Esophagus squamous epithelium (tissue), 5 donors: Measurements from ENCODE around the gene ZNF132. TPM values are rescaled to one million over a fixed set of nuclear protein-coding genes. Genes with fewer than 3 reads are reported as not detected.

Experiments used
- DNase-seq: peaks from one replicate; lab custom pipeline; 2025; lab: John Stamatoyannopoulos, UW
- H3K27ac ChIP-seq, 4 donors: fragments of 200-600 bp; sonication (generic); one replicate each; pipeline ENCODE4 v1.5.1; 2016 to 2019; ENCODE audit warnings: mild to moderate bottlenecking in 1 of 4
- H3K27me3 ChIP-seq, 4 donors: fragments of 200-600 bp; sonication (generic); 1 replicate in 3 of 4; 2 replicates in 1 of 4; pipeline versions ENCODE4 v1.5.1 to v1.6.0; 2017 to 2021; ENCODE audit warnings: antibody characterized with exemption in 1 of 4
- H3K36me3 ChIP-seq, 3 donors: fragments of 200-600 bp; sonication (generic); one replicate each; pipeline ENCODE4 v1.5.1; 2016 to 2019
- H3K4me1 ChIP-seq, 3 donors: fragments of 200-600 bp; sonication (generic); one replicate each; pipeline ENCODE4 v1.5.1; 2017 to 2019
- H3K4me3 ChIP-seq, 4 donors: fragments of 200-600 bp; sonication (generic); 1 replicate in 3 of 4; 2 replicates in 1 of 4; pipeline ENCODE4 v1.5.1; 2016 to 2019; ENCODE audit warnings: mild to moderate bottlenecking in 2 of 4, moderate library complexity in 1 of 4
- H3K9me3 ChIP-seq, 3 donors: fragments of 200-600 bp; sonication (generic); one replicate each; pipeline ENCODE4 v1.5.1; 2016 to 2019
- POLR2A ChIP-seq, 4 donors: fragments of 450-650 bp; IDR thresholded peaks; one replicate each; pipeline ENCODE4 v1.6.1; 2017; ENCODE audit warnings: antibody characterized with exemption in 4 of 4, mild to moderate bottlenecking in 4 of 4, moderate library complexity in 3 of 4
- WGBS, 2 donors: methylation state at CpG; one replicate each; pipeline ENCODE4 v1.1.5; 2018; 5-methylcytosine and 5-hydroxymethylcytosine counted together
- intact Hi-C: fragments of 100-400 bp; cut with DNase I; formaldehyde crosslinking; loops from one replicate; pipeline ENCODE4 v1.15.0; 2022
- total RNA-seq, 4 donors: library from RNA; depleted of rRNA; stranded (reverse); fragments of >200 nt; gene quantifications; one replicate each; pipeline ENCODE4 v1.1.0, GENCODE V29; 2016
- TF ChIP-seq, protein P1 (sequence below), 6 experiments: fragments of 450-650 bp in 4 of 6; fragments of 200-600 bp in 2 of 6; sonication (generic) in 2 of 6; IDR thresholded peaks; one replicate each; pipeline ENCODE4 v1.5.1; 2016 to 2019; ENCODE audit warnings: antibody characterized with exemption in 6 of 6, mild to moderate bottlenecking in 4 of 6, moderate library complexity in 4 of 6
- donor health status: DM: yes; HTN: yes; CAD: no.

Gene ZNF132
- total RNA-seq, 4 donors from 2014 or later: 2.0 to 5.3 (median 2.4) TPM

DNA sequence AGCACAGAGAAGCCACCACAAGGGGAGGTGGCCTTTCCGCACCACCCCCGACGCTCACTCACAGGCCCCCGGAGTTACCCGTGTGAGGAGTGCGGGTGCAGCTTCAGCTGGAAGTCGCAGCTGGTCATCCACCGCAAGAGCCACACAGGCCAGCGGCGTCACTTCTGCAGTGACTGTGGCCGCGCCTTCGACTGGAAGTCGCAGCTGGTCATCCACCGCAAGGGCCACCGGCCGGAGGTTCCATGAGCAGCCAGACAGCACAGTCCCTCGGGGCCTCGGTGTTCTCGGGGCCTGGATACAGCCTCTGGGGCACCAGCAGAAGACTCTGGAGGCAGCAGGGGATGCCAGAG lies 40.5 kb upstream of the ZNF132 start:
- no peak overlapping the region for H3K27ac ChIP-seq
- intact Hi-C loops: no loop called here
- no peak overlapping the region for H3K4me3 ChIP-seq
- TF ChIP-seq POLR2A (IDR thresholded peaks at IDR 0.05): no peak
- TF ChIP-seq, protein P1, sequence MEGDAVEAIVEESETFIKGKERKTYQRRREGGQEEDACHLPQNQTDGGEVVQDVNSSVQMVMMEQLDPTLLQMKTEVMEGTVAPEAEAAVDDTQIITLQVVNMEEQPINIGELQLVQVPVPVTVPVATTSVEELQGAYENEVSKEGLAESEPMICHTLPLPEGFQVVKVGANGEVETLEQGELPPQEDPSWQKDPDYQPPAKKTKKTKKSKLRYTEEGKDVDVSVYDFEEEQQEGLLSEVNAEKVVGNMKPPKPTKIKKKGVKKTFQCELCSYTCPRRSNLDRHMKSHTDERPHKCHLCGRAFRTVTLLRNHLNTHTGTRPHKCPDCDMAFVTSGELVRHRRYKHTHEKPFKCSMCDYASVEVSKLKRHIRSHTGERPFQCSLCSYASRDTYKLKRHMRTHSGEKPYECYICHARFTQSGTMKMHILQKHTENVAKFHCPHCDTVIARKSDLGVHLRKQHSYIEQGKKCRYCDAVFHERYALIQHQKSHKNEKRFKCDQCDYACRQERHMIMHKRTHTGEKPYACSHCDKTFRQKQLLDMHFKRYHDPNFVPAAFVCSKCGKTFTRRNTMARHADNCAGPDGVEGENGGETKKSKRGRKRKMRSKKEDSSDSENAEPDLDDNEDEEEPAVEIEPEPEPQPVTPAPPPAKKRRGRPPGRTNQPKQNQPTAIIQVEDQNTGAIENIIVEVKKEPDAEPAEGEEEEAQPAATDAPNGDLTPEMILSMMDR (IDR thresholded peaks at IDR 0.05): no peak
- WGBS, 2 donors: 94 to 100% methylated on average over 14 to 20 of the region's 20 CpGs
- no peaks in the 10 kb centered on the region for H3K27me3 ChIP-seq
- H3K9me3 ChIP-seq: no peaks in the 10 kb centered on the region
- peaks cover 3 to 40% (median 6%) of the 10 kb centered on the region in 3 donors for H3K36me3 ChIP-seq
- DNase-seq: no peak
- peaks cover 7 to 19% (median 11%) of the 10 kb centered on the region in 3 donors for H3K4me1 ChIP-seq

DNA sequence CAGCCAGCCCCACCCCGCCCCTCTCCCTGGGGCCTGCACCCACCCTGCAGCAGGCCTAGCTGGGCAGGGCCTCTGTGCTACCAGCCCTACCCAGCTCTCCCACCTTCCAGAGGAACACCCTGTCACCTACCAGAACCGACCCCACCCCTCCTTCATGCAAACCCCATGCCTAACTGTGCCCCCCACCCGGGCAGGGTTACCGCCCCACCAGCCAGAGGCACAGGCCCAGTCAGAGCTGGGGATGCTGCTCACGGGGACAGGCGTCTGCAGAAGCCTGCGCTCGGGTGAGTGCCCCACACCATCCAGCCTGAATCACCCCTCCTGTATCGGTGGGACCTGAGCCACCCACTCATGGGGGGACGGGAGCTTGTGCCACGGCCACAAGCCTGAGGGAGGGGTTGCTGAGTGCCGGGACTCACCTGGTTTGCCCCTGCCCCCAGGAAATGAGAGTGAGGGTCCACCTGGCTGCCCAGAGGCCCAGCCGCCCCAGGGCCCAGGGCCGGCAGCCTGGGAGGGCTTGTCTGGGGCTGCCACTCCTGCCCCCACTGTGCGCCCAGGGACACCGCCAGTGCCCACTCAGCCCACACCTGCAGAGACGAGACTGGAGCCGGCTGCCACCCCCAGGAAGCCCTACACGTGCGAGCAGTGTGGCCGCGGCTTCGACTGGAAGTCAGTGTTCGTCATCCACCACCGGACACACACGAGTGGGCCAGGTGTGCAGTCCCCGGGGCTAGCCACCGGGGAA lies 40.0 kb upstream of the ZNF132 start:
- peaks cover 7 to 25% (median 16%) of the 10 kb centered on the region in 3 donors for H3K4me1 ChIP-seq
- WGBS, 2 donors: 92 to 100% methylated on average over 1 to 6 of the region's 28 CpGs
- intact Hi-C loops: no loop called here
- H3K4me3 ChIP-seq: no peak overlapping the region
- no peaks in the 10 kb centered on the region for H3K27me3 ChIP-seq
- H3K36me3 ChIP-seq: peaks cover 3 to 40% (median 6%) of the 10 kb centered on the region in 3 donors
- no peak for DNase-seq
- no peak for TF ChIP-seq POLR2A (IDR thresholded peaks at IDR 0.05)
- TF ChIP-seq, protein P1 (IDR thresholded peaks at IDR 0.05): no peak
- H3K27ac ChIP-seq: no peak overlapping the region
- no peaks in the 10 kb centered on the region for H3K9me3 ChIP-seq

DNA sequence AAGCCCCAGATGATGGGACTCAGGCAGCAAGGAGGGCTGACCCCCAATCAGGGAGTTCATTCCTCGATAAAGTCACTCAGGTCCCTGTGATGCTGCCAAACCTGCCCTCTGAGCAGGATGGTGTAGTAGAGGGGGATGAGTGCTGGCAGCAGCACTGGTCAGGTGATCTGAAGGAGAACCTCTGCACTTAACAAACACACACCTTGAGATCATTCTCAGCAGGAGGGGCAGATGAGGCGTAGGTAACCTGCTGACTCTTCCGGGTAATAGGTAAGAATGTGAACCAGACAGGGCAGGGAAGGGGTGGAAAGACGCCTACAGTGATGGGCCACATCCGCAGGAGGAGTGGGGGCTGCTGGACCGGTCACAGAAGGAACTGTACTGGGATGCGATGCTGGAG lies 39.4 kb upstream of the ZNF132 start:
- H3K36me3 ChIP-seq: peaks cover 3 to 40% (median 6%) of the 10 kb centered on the region in 3 donors
- H3K9me3 ChIP-seq: no peaks in the 10 kb centered on the region
- H3K4me3 ChIP-seq: no peak overlapping the region
- no peaks in the 10 kb centered on the region for H3K27me3 ChIP-seq
- TF ChIP-seq POLR2A (IDR thresholded peaks at IDR 0.05): no peak
- TF ChIP-seq, protein P1 (IDR thresholded peaks at IDR 0.05): no peak
- H3K27ac ChIP-seq: no peak overlapping the region
- 84 to 90% methylated on average over 4 to 6 of the region's 7 CpGs for WGBS, 2 donors
- peaks cover 7 to 29% (median 18%) of the 10 kb centered on the region in 3 donors for H3K4me1 ChIP-seq
- intact Hi-C loops: no loop called here
- no peak for DNase-seq

DNA sequence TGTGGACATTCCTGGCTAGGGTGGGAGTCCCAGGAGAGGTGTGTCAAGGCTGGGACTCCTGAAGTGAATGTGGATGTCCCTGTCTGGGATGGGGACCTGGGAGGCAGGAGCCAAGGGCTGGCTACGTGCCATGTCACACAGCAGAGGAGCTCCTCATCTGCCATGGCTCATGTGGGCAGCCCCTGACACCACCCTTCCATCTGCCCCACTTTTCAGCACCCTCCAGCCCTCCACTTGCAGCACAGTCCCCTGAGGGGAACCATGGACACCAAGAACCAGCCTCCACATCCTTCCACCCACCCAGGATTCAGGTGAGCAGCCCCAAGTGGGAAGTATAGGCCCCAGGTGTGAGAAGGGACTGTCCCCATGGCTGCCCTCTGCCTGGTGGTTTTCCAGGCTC lies 37.9 kb upstream of the ZNF132 start:
- Histone ChIP-seq H3K27me3 (no peaks in the 10 kb centered on the region), H3K36me3 (peaks cover 3 to 50% (median 6%) of the 10 kb centered on the region in 3 donors), H3K4me1 (peaks cover 7 to 29% (median 18%) of the 10 kb centered on the region in 3 donors), H3K9me3 (no peaks in the 10 kb centered on the region), H3K4me3 (no peak overlapping the region), H3K27ac (no peak overlapping the region)
- intact Hi-C loops: no loop called here
- DNase-seq: no peak
- 80 to 100% methylated on average over 1 of the region's 1 CpG for WGBS, 2 donors
- no peak for TF ChIP-seq POLR2A (IDR thresholded peaks at IDR 0.05)
- TF ChIP-seq, protein P1 (IDR thresholded peaks at IDR 0.05): no peak

DNA sequence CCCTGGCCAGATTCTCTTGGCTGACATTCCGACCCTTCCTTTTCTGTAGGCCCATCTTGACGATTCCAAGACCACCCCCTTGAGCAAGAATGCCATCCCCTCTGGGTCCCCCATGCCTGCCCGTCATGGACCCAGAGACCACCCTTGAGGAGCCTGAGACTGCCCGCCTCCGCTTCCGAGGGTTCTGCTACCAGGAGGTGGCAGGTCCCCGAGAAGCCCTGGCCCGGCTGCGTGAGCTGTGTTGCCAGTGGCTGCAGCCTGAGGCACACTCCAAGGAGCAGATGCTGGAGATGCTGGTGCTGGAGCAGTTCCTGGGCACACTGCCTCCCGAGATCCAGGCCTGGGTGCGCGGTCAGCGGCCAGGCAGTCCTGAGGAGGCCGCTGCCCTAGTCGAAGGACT lies 37.2 kb upstream of the ZNF132 start:
- DNase-seq: no peak
- no peak for TF ChIP-seq POLR2A (IDR thresholded peaks at IDR 0.05)
- TF ChIP-seq, protein P1 (IDR thresholded peaks at IDR 0.05): no peak
- Histone ChIP-seq H3K4me1 (peaks cover 7 to 29% (median 18%) of the 10 kb centered on the region in 3 donors), H3K9me3 (no peaks in the 10 kb centered on the region), H3K36me3 (peaks cover 3 to 57% (median 11%) of the 10 kb centered on the region in 3 donors), H3K27me3 (no peaks in the 10 kb centered on the region), H3K4me3 (peak overlapping the region in 1 of 4 donors; percentile 78), H3K27ac (peak overlapping the region in 3 of 4 donors; percentile 90 to 95 (median 91))
- intact Hi-C loops: no loop called here
- WGBS, 2 donors: 80 to 100% methylated on average over 1 of the region's 15 CpGs
